ENCODE measurements around the gene SLC39A11. TPM values are rescaled to one million over a fixed set of nuclear protein-coding genes. Genes with fewer than 3 reads are reported as not detected.

SLC39A11 gene
- total and polyA plus RNA-seq, 2 of the 13 experiments (the other 11 are each of a cell fraction or from before 2014, with no cell fraction given) = 17.2 to 31.5 TPM

DNA sequence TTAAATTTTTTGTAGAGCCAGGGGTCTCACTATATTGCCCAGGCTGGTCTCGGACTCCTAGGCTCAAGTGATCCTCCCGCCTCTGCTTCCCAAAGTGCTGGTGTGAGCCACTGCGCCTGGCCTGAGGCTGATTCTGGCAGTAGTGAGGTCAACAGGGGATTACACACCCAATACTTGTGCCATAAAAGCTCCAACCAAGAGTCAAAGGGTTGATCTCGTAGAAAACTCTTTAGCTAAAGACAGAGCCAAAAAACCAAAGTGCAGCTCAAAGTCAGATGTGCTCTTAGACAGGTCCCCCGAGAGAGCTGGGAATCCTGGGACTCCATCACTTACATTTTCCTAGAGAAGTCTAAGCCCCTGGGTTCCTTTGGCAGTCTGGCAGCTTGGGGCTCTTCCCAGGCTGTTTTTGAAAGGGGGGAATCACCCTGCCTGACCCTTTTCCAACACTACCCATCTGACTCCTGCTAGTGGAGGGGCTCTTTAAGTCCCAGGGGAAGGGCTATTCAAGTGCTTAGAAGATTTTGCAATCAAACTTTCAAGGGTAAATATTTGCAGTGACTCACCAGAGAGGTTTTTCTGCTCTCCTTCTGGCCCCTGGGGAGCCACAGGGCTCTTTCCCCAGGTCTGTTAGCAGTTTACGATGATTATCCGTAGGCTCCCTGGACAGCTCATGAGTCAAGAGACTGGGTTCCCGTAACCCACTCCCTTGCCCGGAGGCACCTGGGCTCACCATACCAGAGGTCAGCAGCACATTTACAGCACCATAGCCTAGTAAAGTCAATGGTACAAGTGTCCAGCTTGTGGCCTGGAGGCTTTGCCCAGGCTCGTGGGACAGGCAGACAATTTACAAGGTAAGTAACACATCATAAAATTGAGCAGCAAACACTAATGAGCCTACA lies 408.7 kb downstream of the SLC39A11 start (continued):
- TF ChIP-seq ZBTB8A (CRISPR knock-in tag; IDR thresholded peaks at IDR 0.05; ENCODE audit: borderline replicate concordance, low read depth) (no peak), HHEX (CRISPR knock-in tag; IDR thresholded peaks at IDR 0.05) (no peak), SMARCC2 (IDR thresholded peaks at IDR 0.05) (no peak), HIVEP1 (CRISPR knock-in tag; IDR thresholded peaks at IDR 0.05) (no peak), REXO4 (CRISPR knock-in tag; IDR thresholded peaks at IDR 0.05; ENCODE audit: borderline replicate concordance) (no peak), ZNF572 (CRISPR knock-in tag; IDR thresholded peaks at IDR 0.05) (no peak), ZNF737 (CRISPR knock-in tag; IDR thresholded peaks at IDR 0.05; ENCODE audit: borderline replicate concordance) (no peak), SRY (CRISPR knock-in tag; IDR thresholded peaks at IDR 0.05) (no peak), RBM39 (IDR thresholded peaks at IDR 0.05; ENCODE audit: low read depth, low read length, poor library complexity, severe bottlenecking) (no peak), ZMYM4 (CRISPR knock-in tag; IDR thresholded peaks at IDR 0.05) (peak; percentile 59; the same call in 1 of the 2 replicates), ZBTB21 (CRISPR knock-in tag; IDR thresholded peaks at IDR 0.05) (no peak), DR1 (CRISPR knock-in tag; IDR thresholded peaks at IDR 0.05) (no peak), PHF21A (CRISPR knock-in tag; IDR thresholded peaks at IDR 0.05) (peak; percentile 79; the same call in 1 of the 2 replicates), HOXA9 (CRISPR knock-in tag; IDR thresholded peaks at IDR 0.05; ENCODE audit: borderline replicate concordance) (no peak), TARDBP (CRISPR knock-in tag; IDR thresholded peaks at IDR 0.05) (peak; percentile 47; the same call in 1 of the 2 replicates), ZNF652 (CRISPR knock-in tag; IDR thresholded peaks at IDR 0.05; ENCODE audit: borderline replicate concordance, low read depth) (no peak)
- TF ChIP-seq, protein P1, sequence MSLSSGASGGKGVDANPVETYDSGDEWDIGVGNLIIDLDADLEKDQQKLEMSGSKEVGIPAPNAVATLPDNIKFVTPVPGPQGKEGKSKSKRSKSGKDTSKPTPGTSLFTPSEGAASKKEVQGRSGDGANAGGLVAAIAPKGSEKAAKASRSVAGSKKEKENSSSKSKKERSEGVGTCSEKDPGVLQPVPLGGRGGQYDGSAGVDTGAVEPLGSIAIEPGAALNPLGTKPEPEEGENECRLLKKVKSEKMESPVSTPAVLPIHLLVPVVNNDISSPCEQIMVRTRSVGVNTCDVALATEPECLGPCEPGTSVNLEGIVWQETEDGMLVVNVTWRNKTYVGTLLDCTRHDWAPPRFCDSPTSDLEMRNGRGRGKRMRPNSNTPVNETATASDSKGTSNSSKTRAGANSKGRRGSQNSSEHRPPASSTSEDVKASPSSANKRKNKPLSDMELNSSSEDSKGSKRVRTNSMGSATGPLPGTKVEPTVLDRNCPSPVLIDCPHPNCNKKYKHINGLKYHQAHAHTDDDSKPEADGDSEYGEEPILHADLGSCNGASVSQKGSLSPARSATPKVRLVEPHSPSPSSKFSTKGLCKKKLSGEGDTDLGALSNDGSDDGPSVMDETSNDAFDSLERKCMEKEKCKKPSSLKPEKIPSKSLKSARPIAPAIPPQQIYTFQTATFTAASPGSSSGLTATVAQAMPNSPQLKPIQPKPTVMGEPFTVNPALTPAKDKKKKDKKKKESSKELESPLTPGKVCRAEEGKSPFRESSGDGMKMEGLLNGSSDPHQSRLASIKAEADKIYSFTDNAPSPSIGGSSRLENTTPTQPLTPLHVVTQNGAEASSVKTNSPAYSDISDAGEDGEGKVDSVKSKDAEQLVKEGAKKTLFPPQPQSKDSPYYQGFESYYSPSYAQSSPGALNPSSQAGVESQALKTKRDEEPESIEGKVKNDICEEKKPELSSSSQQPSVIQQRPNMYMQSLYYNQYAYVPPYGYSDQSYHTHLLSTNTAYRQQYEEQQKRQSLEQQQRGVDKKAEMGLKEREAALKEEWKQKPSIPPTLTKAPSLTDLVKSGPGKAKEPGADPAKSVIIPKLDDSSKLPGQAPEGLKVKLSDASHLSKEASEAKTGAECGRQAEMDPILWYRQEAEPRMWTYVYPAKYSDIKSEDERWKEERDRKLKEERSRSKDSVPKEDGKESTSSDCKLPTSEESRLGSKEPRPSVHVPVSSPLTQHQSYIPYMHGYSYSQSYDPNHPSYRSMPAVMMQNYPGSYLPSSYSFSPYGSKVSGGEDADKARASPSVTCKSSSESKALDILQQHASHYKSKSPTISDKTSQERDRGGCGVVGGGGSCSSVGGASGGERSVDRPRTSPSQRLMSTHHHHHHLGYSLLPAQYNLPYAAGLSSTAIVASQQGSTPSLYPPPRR (CRISPR knock-in tag; IDR thresholded peaks at IDR 0.05; ENCODE audit: borderline replicate concordance) = peak; percentile 86
- TF ChIP-seq, protein P2, sequence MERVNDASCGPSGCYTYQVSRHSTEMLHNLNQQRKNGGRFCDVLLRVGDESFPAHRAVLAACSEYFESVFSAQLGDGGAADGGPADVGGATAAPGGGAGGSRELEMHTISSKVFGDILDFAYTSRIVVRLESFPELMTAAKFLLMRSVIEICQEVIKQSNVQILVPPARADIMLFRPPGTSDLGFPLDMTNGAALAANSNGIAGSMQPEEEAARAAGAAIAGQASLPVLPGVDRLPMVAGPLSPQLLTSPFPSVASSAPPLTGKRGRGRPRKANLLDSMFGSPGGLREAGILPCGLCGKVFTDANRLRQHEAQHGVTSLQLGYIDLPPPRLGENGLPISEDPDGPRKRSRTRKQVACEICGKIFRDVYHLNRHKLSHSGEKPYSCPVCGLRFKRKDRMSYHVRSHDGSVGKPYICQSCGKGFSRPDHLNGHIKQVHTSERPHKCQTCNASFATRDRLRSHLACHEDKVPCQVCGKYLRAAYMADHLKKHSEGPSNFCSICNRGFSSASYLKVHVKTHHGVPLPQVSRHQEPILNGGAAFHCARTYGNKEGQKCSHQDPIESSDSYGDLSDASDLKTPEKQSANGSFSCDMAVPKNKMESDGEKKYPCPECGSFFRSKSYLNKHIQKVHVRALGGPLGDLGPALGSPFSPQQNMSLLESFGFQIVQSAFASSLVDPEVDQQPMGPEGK (CRISPR knock-in tag; IDR thresholded peaks at IDR 0.05) = peak; percentile 93
- TF ChIP-seq, protein P3, sequence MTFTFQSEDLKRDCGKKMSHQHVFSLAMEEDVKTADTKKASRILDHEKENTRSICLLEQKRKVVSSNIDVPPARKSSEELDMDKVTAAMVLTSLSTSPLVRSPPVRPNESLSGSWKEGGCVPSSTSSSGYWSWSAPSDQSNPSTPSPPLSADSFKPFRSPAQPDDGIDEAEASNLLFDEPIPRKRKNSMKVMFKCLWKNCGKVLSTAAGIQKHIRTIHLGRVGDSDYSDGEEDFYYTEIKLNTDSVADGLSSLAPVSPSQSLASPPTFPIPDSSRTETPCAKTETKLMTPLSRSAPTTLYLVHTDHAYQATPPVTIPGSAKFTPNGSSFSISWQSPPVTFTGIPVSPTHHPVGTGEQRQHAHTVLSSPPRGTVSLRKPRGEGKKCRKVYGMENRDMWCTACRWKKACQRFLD (CRISPR knock-in tag; IDR thresholded peaks at IDR 0.05; ENCODE audit: borderline replicate concordance) = no peak
- TF ChIP-seq, protein P4, sequence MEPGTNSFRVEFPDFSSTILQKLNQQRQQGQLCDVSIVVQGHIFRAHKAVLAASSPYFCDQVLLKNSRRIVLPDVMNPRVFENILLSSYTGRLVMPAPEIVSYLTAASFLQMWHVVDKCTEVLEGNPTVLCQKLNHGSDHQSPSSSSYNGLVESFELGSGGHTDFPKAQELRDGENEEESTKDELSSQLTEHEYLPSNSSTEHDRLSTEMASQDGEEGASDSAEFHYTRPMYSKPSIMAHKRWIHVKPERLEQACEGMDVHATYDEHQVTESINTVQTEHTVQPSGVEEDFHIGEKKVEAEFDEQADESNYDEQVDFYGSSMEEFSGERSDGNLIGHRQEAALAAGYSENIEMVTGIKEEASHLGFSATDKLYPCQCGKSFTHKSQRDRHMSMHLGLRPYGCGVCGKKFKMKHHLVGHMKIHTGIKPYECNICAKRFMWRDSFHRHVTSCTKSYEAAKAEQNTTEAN (CRISPR knock-in tag; conservative IDR thresholded peaks at IDR 0.05) = peak; percentile 85

All from HepG2 (cell line).